ENCODE data around the gene FAM110C. TPM values are rescaled to one million over a fixed set of nuclear protein-coding genes. Genes with fewer than 3 reads are reported as not detected.

Gene FAM110C
- total RNA-seq, 2 donors from 2014 or later = 2.2 to 23.6 TPM

DNA sequence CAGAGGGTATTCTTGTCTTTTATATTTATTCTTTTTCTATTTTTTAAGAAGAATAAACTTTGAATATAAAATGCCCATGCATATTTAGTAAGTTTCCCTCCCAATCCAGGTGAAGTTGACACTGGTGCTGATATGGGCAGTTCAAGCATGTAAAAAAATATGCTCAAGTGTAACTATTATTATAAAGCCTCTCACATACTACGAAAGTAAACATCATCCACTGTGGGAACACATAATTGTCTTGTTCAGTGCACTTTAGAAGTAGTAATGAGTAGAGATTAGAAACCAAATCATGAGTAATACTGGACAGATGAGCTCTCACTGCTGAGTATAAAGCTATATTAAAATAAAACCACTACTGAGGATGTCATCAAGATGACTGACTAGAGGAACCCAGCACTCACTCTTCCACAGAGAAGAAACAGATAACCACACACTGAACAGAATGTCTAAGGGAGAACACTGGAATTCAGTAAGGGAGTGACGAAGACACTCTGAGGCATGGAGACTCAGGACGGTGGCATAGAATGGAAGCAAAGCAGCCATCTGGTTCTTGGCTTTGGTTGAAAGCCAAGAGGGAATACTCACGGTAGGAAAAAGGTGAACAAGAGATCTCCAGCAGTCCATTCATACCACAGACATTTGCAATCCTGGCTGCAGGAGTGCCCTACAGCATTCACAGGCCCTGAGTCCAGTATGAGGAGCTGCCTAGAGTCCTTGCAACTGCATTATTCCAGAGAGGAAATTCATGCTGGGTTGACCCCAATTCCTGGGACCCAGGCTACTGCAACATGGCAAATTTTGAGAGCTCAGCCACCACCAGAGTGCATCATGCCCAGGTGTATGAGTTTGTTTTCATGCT, 9.5 kb upstream of the FAM110C start:
- Mint-ChIP-seq H3K4me1 (no peaks in the 10 kb centered on the region), H3K9me3 (peaks cover 13% of the 10 kb centered on the region), H3K4me3 (no peak overlapping the region), H3K36me3 (ENCODE audit: low read depth) (no peaks in the 10 kb centered on the region), H3K27ac (no peak overlapping the region), H3K27me3 (peaks cover 25% of the 10 kb centered on the region)
- peak; percentile 79 for ATAC-seq (replicated peaks)

GRCh38 chr2:51613-52012, 5.3 kb upstream of the FAM110C start:
- no peak overlapping the region for H3K4me3 Mint-ChIP-seq
- peaks cover 8% of the 10 kb centered on the region for H3K9me3 Mint-ChIP-seq
- ATAC-seq (replicated peaks) = no peak
- peaks cover 5% of the 10 kb centered on the region for H3K36me3 Mint-ChIP-seq (ENCODE audit: low read depth)
- peaks cover 35% of the 10 kb centered on the region for H3K27me3 Mint-ChIP-seq
- H3K4me1 Mint-ChIP-seq = peaks cover 5% of the 10 kb centered on the region
- no peak overlapping the region for H3K27ac Mint-ChIP-seq

- H3K4me1 Mint-ChIP-seq = peaks cover 10% of the 10 kb centered on the region
- H3K36me3 Mint-ChIP-seq (ENCODE audit: low read depth) = peaks cover 31% of the 10 kb centered on the region
- H3K27ac Mint-ChIP-seq = no peak overlapping the region
- peaks cover 25% of the 10 kb centered on the region for H3K27me3 Mint-ChIP-seq
- no peaks in the 10 kb centered on the region for H3K9me3 Mint-ChIP-seq
- no peak for ATAC-seq (replicated peaks)
- peak overlapping the region; percentile 83 for H3K4me3 Mint-ChIP-seq
Observed at GRCh38 chr2:47737-48136, 1.4 kb upstream of the FAM110C start.

GRCh38 chr2:47346-47725, 1.0 kb upstream of the FAM110C start:
- no peak for ATAC-seq (replicated peaks)
- Mint-ChIP-seq H3K4me3 (peak overlapping the region; percentile 83), H3K27me3 (peaks cover 25% of the 10 kb centered on the region), H3K36me3 (ENCODE audit: low read depth) (peaks cover 35% of the 10 kb centered on the region), H3K4me1 (peaks cover 10% of the 10 kb centered on the region), H3K27ac (peak overlapping the region; percentile 86), H3K9me3 (no peaks in the 10 kb centered on the region)

DNA sequence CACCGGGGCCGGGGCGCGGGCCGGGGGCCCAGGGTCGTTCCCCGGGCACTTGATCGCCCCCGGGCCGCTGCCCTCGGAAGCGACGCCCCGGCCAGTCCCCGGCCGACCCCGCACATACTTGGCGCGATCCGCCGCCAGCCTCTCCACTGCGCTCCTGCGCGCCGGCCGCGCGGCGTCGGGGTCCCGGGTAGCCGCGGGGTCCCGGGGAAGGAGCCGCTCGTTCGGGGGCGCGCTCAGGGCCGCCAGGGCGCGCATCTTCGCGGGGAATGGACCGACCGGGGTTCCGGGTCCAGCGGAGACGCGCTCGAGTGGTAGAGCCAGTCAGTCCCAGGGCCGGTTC, 204 bp downstream of the FAM110C start:
- peak; percentile 9 for ATAC-seq (replicated peaks)
- no peaks in the 10 kb centered on the region for H3K9me3 Mint-ChIP-seq
- H3K27me3 Mint-ChIP-seq = peaks cover 25% of the 10 kb centered on the region
- peaks cover 10% of the 10 kb centered on the region for H3K4me1 Mint-ChIP-seq
- no peak overlapping the region for H3K4me3 Mint-ChIP-seq
- H3K36me3 Mint-ChIP-seq (ENCODE audit: low read depth) = peaks cover 46% of the 10 kb centered on the region
- no peak overlapping the region for H3K27ac Mint-ChIP-seq

- peaks cover 10% of the 10 kb centered on the region for H3K4me1 Mint-ChIP-seq
- H3K27ac Mint-ChIP-seq = peak overlapping the region; percentile 30
- ATAC-seq (replicated peaks) = peak; percentile 1
- H3K27me3 Mint-ChIP-seq = peaks cover 25% of the 10 kb centered on the region
- H3K4me3 Mint-ChIP-seq = peak overlapping the region; percentile 79
- peaks cover 52% of the 10 kb centered on the region for H3K36me3 Mint-ChIP-seq (ENCODE audit: low read depth)
- H3K9me3 Mint-ChIP-seq = no peaks in the 10 kb centered on the region
Observed at GRCh38 chr2:45342-46130, 769 bp downstream of the FAM110C start.

GRCh38 chr2:44748-45341, 1.5 kb downstream of the FAM110C start:
- peaks cover 59% of the 10 kb centered on the region for H3K36me3 Mint-ChIP-seq (ENCODE audit: low read depth)
- H3K9me3 Mint-ChIP-seq = no peaks in the 10 kb centered on the region
- no peak for ATAC-seq (replicated peaks)
- H3K4me3 Mint-ChIP-seq = peak overlapping the region; percentile 79
- peak overlapping the region; percentile 30 for H3K27ac Mint-ChIP-seq
- H3K4me1 Mint-ChIP-seq = peaks cover 10% of the 10 kb centered on the region
- H3K27me3 Mint-ChIP-seq = peaks cover 23% of the 10 kb centered on the region

DNA sequence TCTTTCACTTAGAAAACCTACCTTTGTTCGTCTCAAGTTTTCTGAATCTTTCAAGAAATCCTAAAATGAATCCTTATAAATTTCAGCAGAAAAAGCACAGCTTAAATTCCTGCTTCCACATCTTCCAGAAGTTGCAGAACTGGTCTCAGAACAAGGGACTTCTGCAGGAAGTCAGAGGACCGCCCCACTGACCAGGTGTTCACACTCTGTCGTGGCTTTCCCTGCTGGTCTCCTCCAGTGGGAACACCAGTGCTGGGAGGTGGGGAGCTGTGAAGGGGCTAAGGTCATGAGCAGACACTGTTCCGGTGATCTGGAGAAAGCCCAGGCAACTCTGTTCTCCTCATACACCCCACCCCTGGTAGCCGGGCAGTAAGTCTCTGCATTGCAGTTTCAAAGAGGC, 3.5 kb downstream of the FAM110C start:
- Mint-ChIP-seq H3K36me3 (ENCODE audit: low read depth) (peaks cover 69% of the 10 kb centered on the region), H3K27ac (peak overlapping the region; percentile 17), H3K4me3 (peak overlapping the region; percentile 79), H3K4me1 (peaks cover 10% of the 10 kb centered on the region), H3K9me3 (no peaks in the 10 kb centered on the region), H3K27me3 (peaks cover 22% of the 10 kb centered on the region)
- ATAC-seq (replicated peaks) = no peak

- Mint-ChIP-seq H3K4me1 (peaks cover 10% of the 10 kb centered on the region), H3K9me3 (no peaks in the 10 kb centered on the region), H3K27ac (no peak overlapping the region), H3K27me3 (peaks cover 14% of the 10 kb centered on the region), H3K36me3 (ENCODE audit: low read depth) (peaks cover 62% of the 10 kb centered on the region), H3K4me3 (peak overlapping the region; percentile 28)
- no peak for ATAC-seq (replicated peaks)
Observed at GRCh38 chr2:40465-40864, 5.8 kb downstream of the FAM110C start.

- Mint-ChIP-seq H3K9me3 (no peaks in the 10 kb centered on the region), H3K36me3 (ENCODE audit: low read depth) (peaks cover 39% of the 10 kb centered on the region), H3K27ac (no peak overlapping the region), H3K4me1 (peaks cover 19% of the 10 kb centered on the region), H3K27me3 (peaks cover 4% of the 10 kb centered on the region), H3K4me3 (no peak overlapping the region)
- ATAC-seq (replicated peaks) = no peak
Observed at GRCh38 chr2:38155-38554, 8.2 kb downstream of the FAM110C start.

- Mint-ChIP-seq H3K36me3 (ENCODE audit: low read depth) (peaks cover 25% of the 10 kb centered on the region), H3K4me1 (peaks cover 36% of the 10 kb centered on the region), H3K27me3 (peaks cover 4% of the 10 kb centered on the region), H3K9me3 (no peaks in the 10 kb centered on the region), H3K4me3 (no peak overlapping the region), H3K27ac (peak overlapping the region; percentile 13)
- ATAC-seq (replicated peaks) = no peak
Observed at GRCh38 chr2:36318-36717, 10.0 kb downstream of the FAM110C start.

- Mint-ChIP-seq H3K4me3 (no peak overlapping the region), H3K36me3 (ENCODE audit: low read depth) (peaks cover 20% of the 10 kb centered on the region), H3K27ac (peak overlapping the region; percentile 13), H3K9me3 (no peaks in the 10 kb centered on the region), H3K27me3 (peaks cover 4% of the 10 kb centered on the region), H3K4me1 (peaks cover 36% of the 10 kb centered on the region)
- ATAC-seq (replicated peaks) = no peak
Observed at GRCh38 chr2:35852-36251, 10.5 kb downstream of the FAM110C start.

GRCh38 chr2:33620-34019, 12.7 kb downstream of the FAM110C start:
- peak overlapping the region; percentile 95 for H3K27ac Mint-ChIP-seq
- H3K4me3 Mint-ChIP-seq = peak overlapping the region; percentile 73
- H3K36me3 Mint-ChIP-seq (ENCODE audit: low read depth) = peaks cover 5% of the 10 kb centered on the region
- no peaks in the 10 kb centered on the region for H3K9me3 Mint-ChIP-seq
- ATAC-seq (replicated peaks) = peak; percentile 90
- peaks cover 36% of the 10 kb centered on the region for H3K4me1 Mint-ChIP-seq
- H3K27me3 Mint-ChIP-seq = no peaks in the 10 kb centered on the region

GRCh38 chr2:32068-32467, 14.2 kb downstream of the FAM110C start:
- ATAC-seq (replicated peaks) = peak; percentile 76
- Mint-ChIP-seq H3K27ac (peak overlapping the region; percentile 95), H3K36me3 (ENCODE audit: low read depth) (no peaks in the 10 kb centered on the region), H3K27me3 (no peaks in the 10 kb centered on the region), H3K4me1 (peaks cover 45% of the 10 kb centered on the region), H3K9me3 (no peaks in the 10 kb centered on the region), H3K4me3 (peak overlapping the region; percentile 73)
